ENCODE measurements around the gene PIP5KL1.

DNA sequence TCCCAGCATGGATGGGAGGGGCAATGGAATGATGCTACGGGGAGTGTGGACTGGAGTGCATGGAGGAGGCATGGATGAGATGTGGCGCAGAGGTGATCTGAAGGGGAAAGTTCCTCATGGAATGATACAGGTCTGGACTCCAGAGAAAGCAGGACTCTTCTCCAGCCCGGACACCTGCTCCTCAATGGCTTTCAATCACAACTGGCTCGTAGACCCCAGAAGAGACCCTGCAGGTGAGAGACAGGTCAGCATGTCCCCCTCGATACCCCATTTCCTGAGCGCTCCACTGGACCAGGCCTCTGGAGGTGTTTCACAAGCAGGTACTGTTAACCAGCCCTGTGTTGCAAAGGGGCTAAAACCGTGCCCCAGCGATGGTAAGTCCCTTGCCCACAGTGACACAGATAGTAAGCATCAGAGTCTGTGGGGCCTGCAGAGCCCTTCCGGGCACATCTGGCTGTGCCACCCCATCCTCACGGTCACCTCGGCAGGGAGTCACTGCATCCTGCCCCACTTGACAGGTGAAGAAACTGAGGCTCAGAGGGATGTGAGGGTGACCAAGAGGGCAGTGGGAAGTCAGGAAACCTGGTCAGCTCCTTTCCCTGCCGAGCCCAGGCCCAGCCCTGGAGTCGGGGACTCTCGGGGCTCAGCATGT, 12.6 kb upstream of the PIP5KL1 start:
- TF ChIP-seq POLR2A (IDR thresholded peaks at IDR 0.05; ENCODE audit: low read length) (no peak), GATA1 (IDR thresholded peaks at IDR 0.05; ENCODE audit: low read depth, low read length) (no peak)
